NB4 (cell line): ENCODE data around the gene TMEM38B.
"Not testable (repeated sequence)": the region's sequence is repeated elsewhere in the genome, so short reads cannot be mapped to it uniquely, and the experiment has no call there.

Experiments used
- DNase-seq: peaks from one replicate; pipeline ENCODE4 v3.0.0; 2010; ENCODE audit warnings: low read depth
- H3K4me3 ChIP-seq: one replicate; pipeline ENCODE4 v1.5.1; 2011; ENCODE audit warnings: mild to moderate bottlenecking, low read depth, low read length, moderate library complexity
- CTCF ChIP-seq: IDR thresholded peaks from one replicate; pipeline ENCODE4 v1.5.1; 2012; ENCODE audit warnings: low read depth, low read length
- MAX ChIP-seq: IDR thresholded peaks from 2 replicates; pipeline ENCODE4 v1.6.1; 2011; ENCODE audit warnings: low read depth, low read length
- MYC ChIP-seq: IDR thresholded peaks from 2 replicates; pipeline ENCODE4 v1.6.1; 2011; ENCODE audit warnings: low read depth, low read length
- POLR2A ChIP-seq: IDR thresholded peaks from 2 replicates; pipeline ENCODE4 v1.6.1; 2011; ENCODE audit warnings: mild to moderate bottlenecking; ENCODE audit not compliant: insufficient read length; ENCODE audit errors: extremely low read depth

The TMEM38B gene

GRCh38 chr9:105713260-105714019 lies 19.1 kb downstream of the TMEM38B start:
- DNase-seq, result no peak
- no peak overlapping the region for H3K4me3 ChIP-seq
- TF ChIP-seq POLR2A, result no peak

- TF ChIP-seq MYC, result no peak
- DNase-seq, result no peak
- H3K4me3 ChIP-seq, result no peak overlapping the region
Measured at GRCh38 chr9:105714020-105714331, 19.6 kb downstream of the TMEM38B start.

- DNase-seq, result no peak
- no peak overlapping the region for H3K4me3 ChIP-seq
- no peak for TF ChIP-seq CTCF
- no peak for TF ChIP-seq POLR2A
- TF ChIP-seq MYC, result no peak
Measured at GRCh38 chr9:105716146-105716545, 21.8 kb downstream of the TMEM38B start.

- no peak for DNase-seq
- TF ChIP-seq POLR2A (no peak), MYC (no peak), MAX (no peak)
- H3K4me3 ChIP-seq, result no peak overlapping the region
Measured at GRCh38 chr9:105722099-105722498, 27.8 kb downstream of the TMEM38B start.

- no peak overlapping the region for H3K4me3 ChIP-seq
- TF ChIP-seq MYC (no peak), CTCF (no peak)
- DNase-seq, result no peak
Measured at GRCh38 chr9:105725370-105725769, 31.0 kb downstream of the TMEM38B start.

- DNase-seq, H3K4me3 ChIP-seq: not testable (repeated sequence)
Measured at GRCh38 chr9:105728230-105728629, 33.9 kb downstream of the TMEM38B start.

GRCh38 chr9:105731420-105731819 lies 37.1 kb downstream of the TMEM38B start:
- DNase-seq, H3K4me3 ChIP-seq: not testable (repeated sequence)

- DNase-seq, result no peak
Measured at GRCh38 chr9:105735366-105735765, 41.0 kb downstream of the TMEM38B start.

More at GRCh38 chr9:105735366-105735765, 41.0 kb downstream of the TMEM38B start:
- no peak overlapping the region for H3K4me3 ChIP-seq
- no peak for TF ChIP-seq MAX
- TF ChIP-seq CTCF, result no peak
- no peak for TF ChIP-seq POLR2A
- TF ChIP-seq MYC, result no peak
